CD4-positive, CD25-positive, alpha-beta regulatory T cell (primary cell): ENCODE data around the gene PTPMT1. TPM values are rescaled to one million over a fixed set of nuclear protein-coding genes. Genes with fewer than 3 reads are reported as not detected.
"Not testable (repeated sequence)": the region's sequence is repeated elsewhere in the genome, so short reads cannot be mapped to it uniquely, and the experiment has no call there.

Source experiments
- ATAC-seq, 2 donors: fragments of 150-1000 bp; cut with Tn5 transposase; one replicate each; pipeline ENCODE4 v1.10.0; 2021; ENCODE audit warnings: low read depth in 2 of 2, moderate number of reproducible peaks in 2 of 2, moderate library complexity in 1 of 2
- DNase-seq, 3 donors: peaks; one replicate each; pipeline versions ENCODE4 v3.0.0 to v3.0.0-alpha.2; 2012 to 2022; ENCODE audit warnings: mixed read lengths in 1 of 3
- H3K27ac ChIP-seq: one replicate; pipeline ENCODE4 v1.7.0; 2013; ENCODE audit warnings: mild to moderate bottlenecking, low read length; ENCODE audit not compliant: insufficient read depth, poor library complexity, severe bottlenecking
- H3K27me3 ChIP-seq: one replicate; pipeline ENCODE4 v1.7.0; 2013; ENCODE audit warnings: low read length; ENCODE audit not compliant: control insufficient read depth, insufficient read depth
- H3K36me3 ChIP-seq: one replicate; pipeline ENCODE4 v1.7.0; 2013; ENCODE audit warnings: mild to moderate bottlenecking, low read length, moderate library complexity; ENCODE audit not compliant: control insufficient read depth, insufficient read depth
- H3K4me1 ChIP-seq: 2 replicates; pipeline ENCODE4 v1.7.0; 2013; ENCODE audit warnings: mild to moderate bottlenecking, low read length; ENCODE audit not compliant: insufficient read depth, control insufficient read depth, poor library complexity, severe bottlenecking
- H3K4me3 ChIP-seq: one replicate; pipeline ENCODE4 v1.7.0; 2013; ENCODE audit warnings: low read depth, mild to moderate bottlenecking, low read length, moderate library complexity
- H3K9me3 ChIP-seq, 2 experiments: 1 replicate in 1 of 2; 2 replicates in 1 of 2; pipeline ENCODE4 v1.7.0; 2013; ENCODE audit warnings: low read length in 2 of 2, mild to moderate bottlenecking in 1 of 2, moderate library complexity in 1 of 2; ENCODE audit not compliant: control insufficient read depth in 2 of 2
- H3K27ac Mint-ChIP-seq, 3 donors: one replicate each; pipeline ENCODE4 v1.8.0; 2020 to 2022; ENCODE audit warnings: mild to moderate bottlenecking in 3 of 3, mixed read lengths in 3 of 3, moderate library complexity in 2 of 3
- H3K27me3 Mint-ChIP-seq: one replicate; pipeline ENCODE4 v1.8.0; 2022; ENCODE audit warnings: mild to moderate bottlenecking, mixed read lengths
- H3K36me3 Mint-ChIP-seq: one replicate; pipeline ENCODE4 v1.8.0; 2020; ENCODE audit warnings: mixed read lengths
- H3K4me1 Mint-ChIP-seq, 4 donors: one replicate each; pipeline ENCODE4 v1.8.0; 2020 to 2022; ENCODE audit warnings: mixed read lengths in 4 of 4, mild to moderate bottlenecking in 1 of 4
- H3K4me3 Mint-ChIP-seq, 4 donors: one replicate each; pipeline ENCODE4 v1.8.0; 2020 to 2022; ENCODE audit warnings: mild to moderate bottlenecking in 4 of 4, mixed read lengths in 4 of 4, moderate library complexity in 3 of 4
- H3K9me3 Mint-ChIP-seq, 7 donors: one replicate each; pipeline ENCODE4 v1.8.0; 2020 to 2022; ENCODE audit warnings: mixed read lengths in 7 of 7, mild to moderate bottlenecking in 3 of 7, moderate library complexity in 2 of 7
- polyA plus RNA-seq, 4 donors: library from polyadenylated mRNA; unstranded; fragments of 300-500 nt; fragmentation: Illumina TruSeq; gene quantifications; one replicate each; pipeline ENCODE4 v1.2.3, GENCODE V29; 2021
- total RNA-seq: library from RNA; stranded (reverse); gene quantifications from one replicate; pipeline ENCODE4 v1.2.3, GENCODE V29; 2022

The PTPMT1 gene
- total and polyA plus RNA-seq, 5 donors from 2014 or later = 19.5 to 86.1 (median 73.7) TPM

- H3K9me3 Mint-ChIP-seq, ATAC-seq, H3K27me3 Mint-ChIP-seq, H3K9me3 ChIP-seq, H3K36me3 ChIP-seq, DNase-seq, H3K27ac ChIP-seq, H3K27me3 ChIP-seq: not testable (repeated sequence)
- peaks cover 21 to 86% (median 57%) of the 10 kb centered on the region in 4 donors for H3K4me1 Mint-ChIP-seq
- Histone ChIP-seq H3K4me3 (peak overlapping the region; percentile 19), H3K4me1 (peaks cover 34% of the 10 kb centered on the region)
- H3K36me3 Mint-ChIP-seq = peaks cover 14% of the 10 kb centered on the region
- H3K4me3 Mint-ChIP-seq = peak overlapping the region in 2 of 4 donors; percentile 24 to 60
- peak overlapping the region; percentile 75 to 97 (median 88) for H3K27ac Mint-ChIP-seq
Measured at GRCh38 chr11:47526032-47526431, 39.4 kb upstream of the PTPMT1 start.

- H3K27ac ChIP-seq = no peak overlapping the region
- Mint-ChIP-seq H3K4me1 (peaks cover 21 to 86% (median 57%) of the 10 kb centered on the region in 4 donors), H3K9me3 (no peaks in the 10 kb centered on the region), H3K27ac (peak overlapping the region in 1 of 3 donors; percentile 88), H3K4me3 (no peak overlapping the region), H3K36me3 (peaks cover 14% of the 10 kb centered on the region), H3K27me3 (no peaks in the 10 kb centered on the region)
- ATAC-seq (no peak), DNase-seq (no peak)
- H3K9me3 ChIP-seq = no peaks in the 10 kb centered on the region
- H3K4me1 ChIP-seq = peaks cover 37% of the 10 kb centered on the region
- H3K27me3 ChIP-seq = no peaks in the 10 kb centered on the region
- no peak overlapping the region for H3K4me3 ChIP-seq
- H3K36me3 ChIP-seq = peaks cover 3% of the 10 kb centered on the region
Measured at GRCh38 chr11:47527186-47527585, 38.2 kb upstream of the PTPMT1 start.

- no peaks in the 10 kb centered on the region for H3K27me3 ChIP-seq
- ATAC-seq = no peak
- no peak overlapping the region for H3K4me3 ChIP-seq
- H3K36me3 Mint-ChIP-seq = peaks cover 15% of the 10 kb centered on the region
- H3K27me3 Mint-ChIP-seq = no peaks in the 10 kb centered on the region
- H3K4me3 Mint-ChIP-seq = peak overlapping the region in 1 of 4 donors; percentile 0
- peaks cover 5% of the 10 kb centered on the region for H3K36me3 ChIP-seq
- no peak for DNase-seq
- no peak overlapping the region for H3K27ac ChIP-seq
- H3K9me3 Mint-ChIP-seq = no peaks in the 10 kb centered on the region
- H3K27ac Mint-ChIP-seq = peak overlapping the region in 2 of 3 donors; percentile 60 to 79
- H3K4me1 ChIP-seq = peaks cover 27% of the 10 kb centered on the region
- H3K9me3 ChIP-seq = no peaks in the 10 kb centered on the region
- peaks cover 15 to 80% (median 44%) of the 10 kb centered on the region in 4 donors for H3K4me1 Mint-ChIP-seq
Measured at GRCh38 chr11:47529951-47530350, 35.4 kb upstream of the PTPMT1 start.

GRCh38 chr11:47530721-47531120, 34.7 kb upstream of the PTPMT1 start:
- not testable (repeated sequence) for H3K27me3 ChIP-seq, H3K27ac ChIP-seq, ATAC-seq, H3K4me3 Mint-ChIP-seq, H3K9me3 Mint-ChIP-seq, H3K9me3 ChIP-seq, H3K36me3 ChIP-seq, H3K4me3 ChIP-seq, DNase-seq, H3K27me3 Mint-ChIP-seq
- peak overlapping the region; percentile 60 to 92 (median 79) for H3K27ac Mint-ChIP-seq
- peaks cover 12% of the 10 kb centered on the region for H3K36me3 Mint-ChIP-seq
- peaks cover 19% of the 10 kb centered on the region for H3K4me1 ChIP-seq
- peaks cover 10 to 77% (median 41%) of the 10 kb centered on the region in 4 donors for H3K4me1 Mint-ChIP-seq

- Histone ChIP-seq H3K27ac (no peak overlapping the region), H3K9me3 (no peaks in the 10 kb centered on the region), H3K4me1 (peaks cover 19% of the 10 kb centered on the region), H3K4me3 (no peak overlapping the region), H3K27me3 (no peaks in the 10 kb centered on the region), H3K36me3 (peaks cover 8% of the 10 kb centered on the region)
- Mint-ChIP-seq H3K4me3 (no peak overlapping the region), H3K36me3 (peaks cover 13% of the 10 kb centered on the region), H3K27me3 (no peaks in the 10 kb centered on the region), H3K9me3 (no peaks in the 10 kb centered on the region), H3K27ac (peak overlapping the region in 1 of 3 donors; percentile 43), H3K4me1 (peaks cover 9 to 75% (median 37%) of the 10 kb centered on the region in 4 donors)
- ATAC-seq (no peak), DNase-seq (no peak)
Measured at GRCh38 chr11:47531666-47532065, 33.7 kb upstream of the PTPMT1 start.

- no peak for ATAC-seq
- H3K4me3 Mint-ChIP-seq = no peak overlapping the region
- H3K27me3 ChIP-seq = no peaks in the 10 kb centered on the region
- H3K27ac Mint-ChIP-seq = peak overlapping the region in 2 of 3 donors; percentile 43 to 71
- DNase-seq = no peak
- no peak overlapping the region for H3K27ac ChIP-seq
- peak overlapping the region; percentile 10 for H3K4me3 ChIP-seq
- H3K4me1 Mint-ChIP-seq = peaks cover 9 to 76% (median 34%) of the 10 kb centered on the region in 4 donors
- H3K27me3 Mint-ChIP-seq = no peaks in the 10 kb centered on the region
- peaks cover 13% of the 10 kb centered on the region for H3K36me3 Mint-ChIP-seq
- no peaks in the 10 kb centered on the region for H3K9me3 ChIP-seq
- peaks cover 0 to 1% (median 0%) of the 10 kb centered on the region in 7 donors for H3K9me3 Mint-ChIP-seq
- peaks cover 8% of the 10 kb centered on the region for H3K36me3 ChIP-seq
- H3K4me1 ChIP-seq = peaks cover 20% of the 10 kb centered on the region
Measured at GRCh38 chr11:47532597-47533213, 32.7 kb upstream of the PTPMT1 start.

GRCh38 chr11:47533690-47534151, 31.7 kb upstream of the PTPMT1 start:
- H3K27ac Mint-ChIP-seq = peak overlapping the region in 1 of 3 donors; percentile 23
- peaks cover 0 to 1% (median 0%) of the 10 kb centered on the region in 7 donors for H3K9me3 Mint-ChIP-seq
- H3K36me3 ChIP-seq = peaks cover 7% of the 10 kb centered on the region
- H3K27me3 Mint-ChIP-seq = no peaks in the 10 kb centered on the region
- H3K4me1 ChIP-seq = peaks cover 27% of the 10 kb centered on the region
- no peaks in the 10 kb centered on the region for H3K9me3 ChIP-seq
- H3K4me3 Mint-ChIP-seq = no peak overlapping the region
- H3K36me3 Mint-ChIP-seq = peaks cover 13% of the 10 kb centered on the region
- H3K27me3 ChIP-seq = no peaks in the 10 kb centered on the region
- ATAC-seq (no peak), DNase-seq (no peak)
- H3K27ac ChIP-seq = no peak overlapping the region
- H3K4me3 ChIP-seq = no peak overlapping the region
- H3K4me1 Mint-ChIP-seq = peaks cover 9 to 75% (median 37%) of the 10 kb centered on the region in 4 donors
